Kidney (tissue), 14 donors: ENCODE data around the gene RAD51B. TPM values are rescaled to one million over a fixed set of nuclear protein-coding genes. Genes with fewer than 3 reads are reported as not detected.

Experiments used
- DNase-seq, 5 donors: peaks; one replicate each; pipeline ENCODE4 v3.0.0-alpha.2; 2013 to 2020
- FAIRE-seq: peaks from 2 replicates; lab custom pipeline; 2012; peaks lifted over from hg19 to GRCh38; lab: Jason Lieb, UNC
- H3K27ac ChIP-seq, 2 donors: one replicate each; pipeline ENCODE4 v1.7.0; 2013; ENCODE audit warnings: low read depth in 2 of 2, low read length in 2 of 2, inconsistent platforms in 1 of 2
- H3K27me3 ChIP-seq: one replicate; pipeline ENCODE4 v1.7.1; 2013; ENCODE audit warnings: low read length, inconsistent platforms; ENCODE audit not compliant: control insufficient read depth, insufficient read depth
- H3K36me3 ChIP-seq, 3 donors: one replicate each; pipeline versions ENCODE4 v1.7.0 to v1.7.1; 2013; ENCODE audit warnings: low read length in 3 of 3, control low read depth in 1 of 3, inconsistent platforms in 1 of 3; ENCODE audit not compliant: insufficient read depth in 3 of 3, control insufficient read depth in 2 of 3
- H3K4me1 ChIP-seq, 3 donors: one replicate each; pipeline versions ENCODE4 v1.7.0 to v1.7.1; 2013; ENCODE audit warnings: low read length in 3 of 3, inconsistent platforms in 1 of 3, low read depth in 1 of 3; ENCODE audit not compliant: control insufficient read depth in 2 of 3, insufficient read depth in 2 of 3
- H3K4me3 ChIP-seq, 3 donors: one replicate each; pipeline versions ENCODE4 v1.7.0 to v1.8.1; 2013; ENCODE audit warnings: low read length in 3 of 3, control low read depth in 1 of 3, inconsistent platforms in 1 of 3
- H3K9ac ChIP-seq, 3 donors: one replicate each; pipeline versions ENCODE4 v1.7.0 to v1.7.1; 2013; ENCODE audit warnings: low read length in 3 of 3, control low read depth in 1 of 3, inconsistent platforms in 1 of 3
- H3K9me3 ChIP-seq, 3 donors: one replicate each; pipeline versions ENCODE4 v1.7.0 to v1.7.1; 2013; ENCODE audit warnings: low read length in 3 of 3, control low read depth in 1 of 3, inconsistent platforms in 1 of 3; ENCODE audit not compliant: control insufficient read depth in 2 of 3, insufficient read depth in 1 of 3
- intact Hi-C: fragments of 100-400 bp; cut with DNase I; formaldehyde crosslinking; loops from one replicate; pipeline ENCODE4 v1.11.1; 2022
- polyA plus RNA-seq: library from polyadenylated mRNA; stranded (reverse); fragments of 350-450 nt; fragmentation: Illumina TruSeq; extraction: RNeasy Lipid Tissue Mini Kit (QIAGEN cat#74804); gene quantifications from one replicate; pipeline ENCODE4 v1.2.3, GENCODE V29; 2014; ENCODE audit warnings: low read depth, low replicate concordance; ENCODE audit not compliant: insufficient read depth
- total RNA-seq: library from RNA; stranded (reverse); fragmentation: NEBNext Ultra II Directional; extraction: Animal tissue kit (Norgen Biotek cat#: 25700); gene quantifications from one replicate; pipeline ENCODE4 v1.2.1, GENCODE V29; 2021
- TF ChIP-seq, protein P1 (sequence below): IDR thresholded peaks from 3 replicates; pipeline ENCODE4 v1.5.1; 2012; ENCODE audit warnings: mild to moderate bottlenecking, moderate library complexity, borderline replicate concordance; ENCODE audit not compliant: insufficient read depth; ENCODE audit errors: extremely low read depth
- donor health status: control.
- donor health status: control.
- donor health status: control.
- donor health status: control.
- donor health status: control.
- donor health status: DM: yes; HTN: yes; CAD: no.
- donor health status: Normal renal cell carcinoma (clear cell type).

RAD51B gene
- total and polyA plus RNA-seq, 2 donors from 2014 or later = 6.9 to 18.0 TPM

DNA sequence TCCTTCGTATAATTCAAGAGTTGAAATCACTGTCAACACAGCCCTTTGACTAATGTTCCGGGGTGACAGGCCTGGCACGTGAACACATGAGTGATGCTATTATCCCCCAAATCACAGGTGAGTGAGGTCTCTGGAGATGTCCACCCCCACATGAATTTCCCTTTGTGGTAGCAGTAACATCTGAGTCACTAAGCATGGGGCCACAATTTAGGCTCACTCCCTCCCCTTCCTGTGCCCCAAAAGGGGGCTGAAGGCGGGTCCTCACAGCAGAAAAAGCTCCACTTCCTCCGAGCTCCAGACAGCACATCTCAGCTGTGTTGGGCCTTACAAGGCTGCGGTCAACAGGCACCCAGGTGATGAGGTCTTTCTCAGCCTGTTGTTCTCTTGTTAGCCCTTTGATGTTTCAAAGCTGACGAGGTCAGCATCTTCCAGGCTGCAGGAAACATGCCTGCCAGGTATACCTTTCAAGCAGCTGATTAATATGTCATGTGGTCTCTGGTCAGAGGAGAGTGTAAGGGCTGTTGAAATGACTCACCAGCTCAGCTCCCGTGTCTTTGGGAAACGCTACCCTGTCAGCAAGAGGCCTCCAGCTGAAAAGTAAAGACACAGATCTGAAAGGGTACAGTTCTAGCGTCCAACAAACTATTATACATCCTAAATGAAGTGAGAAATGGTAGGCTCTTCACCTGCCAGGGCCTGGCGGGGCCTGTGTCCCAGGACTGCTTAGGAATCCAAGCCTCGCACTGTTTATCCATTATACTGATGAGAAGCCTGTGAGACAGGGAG is 866.0 kb downstream of the RAD51B start:
- Histone ChIP-seq H3K9ac (no peak overlapping the region), H3K4me1 (peaks cover 21 to 31% (median 24%) of the 10 kb centered on the region in 3 donors), H3K4me3 (no peak overlapping the region), H3K36me3 (no peaks in the 10 kb centered on the region), H3K9me3 (no peaks in the 10 kb centered on the region), H3K27ac (peak overlapping the region in 1 of 2 donors; percentile 15), H3K27me3 (no peaks in the 10 kb centered on the region)
- FAIRE-seq = no peak
- TF ChIP-seq, protein P1, sequence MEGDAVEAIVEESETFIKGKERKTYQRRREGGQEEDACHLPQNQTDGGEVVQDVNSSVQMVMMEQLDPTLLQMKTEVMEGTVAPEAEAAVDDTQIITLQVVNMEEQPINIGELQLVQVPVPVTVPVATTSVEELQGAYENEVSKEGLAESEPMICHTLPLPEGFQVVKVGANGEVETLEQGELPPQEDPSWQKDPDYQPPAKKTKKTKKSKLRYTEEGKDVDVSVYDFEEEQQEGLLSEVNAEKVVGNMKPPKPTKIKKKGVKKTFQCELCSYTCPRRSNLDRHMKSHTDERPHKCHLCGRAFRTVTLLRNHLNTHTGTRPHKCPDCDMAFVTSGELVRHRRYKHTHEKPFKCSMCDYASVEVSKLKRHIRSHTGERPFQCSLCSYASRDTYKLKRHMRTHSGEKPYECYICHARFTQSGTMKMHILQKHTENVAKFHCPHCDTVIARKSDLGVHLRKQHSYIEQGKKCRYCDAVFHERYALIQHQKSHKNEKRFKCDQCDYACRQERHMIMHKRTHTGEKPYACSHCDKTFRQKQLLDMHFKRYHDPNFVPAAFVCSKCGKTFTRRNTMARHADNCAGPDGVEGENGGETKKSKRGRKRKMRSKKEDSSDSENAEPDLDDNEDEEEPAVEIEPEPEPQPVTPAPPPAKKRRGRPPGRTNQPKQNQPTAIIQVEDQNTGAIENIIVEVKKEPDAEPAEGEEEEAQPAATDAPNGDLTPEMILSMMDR = no peak
- intact Hi-C loops = no loop called here
- peak in 2 of 5 donors; percentile 57 to 73 for DNase-seq

- TF ChIP-seq, protein P1 = no peak
- intact Hi-C loops = no loop called here
- DNase-seq = no peak
- no peaks in the 10 kb centered on the region for H3K9me3 ChIP-seq
- no peaks in the 10 kb centered on the region for H3K36me3 ChIP-seq
- H3K4me1 ChIP-seq = peaks cover 19 to 29% (median 21%) of the 10 kb centered on the region in 3 donors
- H3K27me3 ChIP-seq = no peaks in the 10 kb centered on the region
- H3K9ac ChIP-seq = no peak overlapping the region
- FAIRE-seq = no peak
- no peak overlapping the region for H3K27ac ChIP-seq
- no peak overlapping the region for H3K4me3 ChIP-seq
These were observed 866.6 kb downstream of the RAD51B start for GRCh38 chr14:68686205-68686465.

DNA sequence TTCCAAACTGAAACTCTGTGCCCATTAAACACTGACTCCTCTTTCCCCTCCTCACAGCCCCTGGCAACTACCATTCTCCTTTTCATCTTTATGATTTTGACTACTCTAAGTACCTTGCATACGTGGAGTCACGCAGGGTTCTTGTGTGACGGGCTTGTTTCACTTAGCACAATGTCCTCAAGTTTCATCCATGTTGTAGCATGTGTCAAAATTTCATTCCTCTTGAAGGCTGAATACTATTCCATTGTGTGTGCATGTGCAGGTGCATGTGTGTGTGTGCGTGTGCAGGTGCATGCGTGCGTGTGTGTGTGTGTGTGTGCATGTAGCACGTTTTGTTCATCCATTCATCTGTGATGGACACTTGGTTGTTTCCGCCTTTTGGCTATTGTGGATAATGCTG is 867.1 kb downstream of the RAD51B start:
- DNase-seq (no peak), FAIRE-seq (no peak)
- no peak overlapping the region for H3K9ac ChIP-seq
- intact Hi-C loops = no loop called here
- no peak overlapping the region for H3K27ac ChIP-seq
- no peaks in the 10 kb centered on the region for H3K9me3 ChIP-seq
- H3K4me3 ChIP-seq = no peak overlapping the region
- H3K36me3 ChIP-seq = no peaks in the 10 kb centered on the region
- TF ChIP-seq, protein P1 = no peak
- peaks cover 16 to 23% (median 17%) of the 10 kb centered on the region in 3 donors for H3K4me1 ChIP-seq
- no peaks in the 10 kb centered on the region for H3K27me3 ChIP-seq
